Measurements from ENCODE around the gene ZNF70. TPM values are rescaled to one million over a fixed set of nuclear protein-coding genes. Genes with fewer than 3 reads are reported as not detected.

The ZNF70 gene
- total RNA-seq, 1 donor from 2014 or later: 4.9 TPM

- ATAC-seq (ENCODE audit: low read depth) (no peak), DNase-seq (no peak)
- intact Hi-C loops (cut with micrococcal nuclease): no loop called here
- no peak for TF ChIP-seq CTCF (IDR thresholded peaks at IDR 0.05)
- H3K27ac Mint-ChIP-seq: no peak overlapping the region
- no peaks in the 10 kb centered on the region for H3K9me3 Mint-ChIP-seq
- H3K4me1 Mint-ChIP-seq: peaks cover 17% of the 10 kb centered on the region
- ChIA-PET CTCF (no interaction called here), POLR2A (no interaction called here)
- peaks cover 8% of the 10 kb centered on the region for H3K36me3 Mint-ChIP-seq (ENCODE audit: low read depth)
- no peak overlapping the region for H3K4me3 Mint-ChIP-seq
- no peaks in the 10 kb centered on the region for H3K27me3 Mint-ChIP-seq
Observed at GRCh38 chr22:23782703-23783102, 31.8 kb upstream of the ZNF70 start.

- intact Hi-C loops (cut with micrococcal nuclease): no loop called here
- H3K36me3 Mint-ChIP-seq (ENCODE audit: low read depth): peaks cover 4% of the 10 kb centered on the region
- no peak overlapping the region for H3K27ac Mint-ChIP-seq
- ChIA-PET POLR2A (interaction anchor here (1.1 kb wide), 1 partner anchor 10 kb away, joined by 5 read pairs; the partner anchor contains the start of gene MMP11), CTCF (no interaction called here)
- peaks cover 12% of the 10 kb centered on the region for H3K4me1 Mint-ChIP-seq
- H3K4me3 Mint-ChIP-seq: no peak overlapping the region
- ATAC-seq (ENCODE audit: low read depth) (no peak), DNase-seq (no peak)
- no peak for TF ChIP-seq CTCF (IDR thresholded peaks at IDR 0.05)
- H3K9me3 Mint-ChIP-seq: no peaks in the 10 kb centered on the region
- no peaks in the 10 kb centered on the region for H3K27me3 Mint-ChIP-seq
Observed at GRCh38 chr22:23782252-23782651, 31.3 kb upstream of the ZNF70 start.

- DNase-seq (no peak), ATAC-seq (ENCODE audit: low read depth) (no peak)
- Mint-ChIP-seq H3K27me3 (no peaks in the 10 kb centered on the region), H3K36me3 (ENCODE audit: low read depth) (peaks cover 4% of the 10 kb centered on the region), H3K4me1 (peaks cover 11% of the 10 kb centered on the region), H3K4me3 (no peak overlapping the region), H3K9me3 (no peaks in the 10 kb centered on the region), H3K27ac (no peak overlapping the region)
- intact Hi-C loops (cut with micrococcal nuclease): no loop called here
- TF ChIP-seq CTCF (IDR thresholded peaks at IDR 0.05): no peak
- ChIA-PET POLR2A (interaction anchor here (0.7 to 1.1 kb wide), 2 partner anchors 9 to 57 kb away, joined by 3 to 5 read pairs; partner anchors contain the start of gene MMP11), CTCF (no interaction called here)
Observed at GRCh38 chr22:23781511-23782183, 30.7 kb upstream of the ZNF70 start.

GRCh38 chr22:23781065-23781464, 30.2 kb upstream of the ZNF70 start:
- no peaks in the 10 kb centered on the region for H3K27me3 Mint-ChIP-seq
- no peak overlapping the region for H3K27ac Mint-ChIP-seq
- no peak overlapping the region for H3K4me3 Mint-ChIP-seq
- H3K4me1 Mint-ChIP-seq: peaks cover 5% of the 10 kb centered on the region
- CTCF ChIA-PET: no interaction called here
- H3K9me3 Mint-ChIP-seq: no peaks in the 10 kb centered on the region
- ATAC-seq (ENCODE audit: low read depth) (no peak), DNase-seq (no peak)
- no peak for TF ChIP-seq CTCF (IDR thresholded peaks at IDR 0.05)
- peaks cover 4% of the 10 kb centered on the region for H3K36me3 Mint-ChIP-seq (ENCODE audit: low read depth)
- intact Hi-C loops (cut with micrococcal nuclease): no loop called here
- POLR2A ChIA-PET: interaction anchor here (0.7 to 1.1 kb wide), 2 partner anchors 9 to 57 kb away, joined by 3 to 5 read pairs; partner anchors contain the start of gene MMP11

GRCh38 chr22:23780146-23780748, 29.3 kb upstream of the ZNF70 start:
- DNase-seq (no peak), ATAC-seq (ENCODE audit: low read depth) (no peak)
- Mint-ChIP-seq H3K36me3 (ENCODE audit: low read depth) (peaks cover 4% of the 10 kb centered on the region), H3K9me3 (no peaks in the 10 kb centered on the region), H3K4me1 (peaks cover 5% of the 10 kb centered on the region), H3K4me3 (no peak overlapping the region), H3K27ac (no peak overlapping the region), H3K27me3 (no peaks in the 10 kb centered on the region)
- intact Hi-C loops (cut with micrococcal nuclease): no loop called here
- ChIA-PET POLR2A (no interaction called here), CTCF (no interaction called here)
- TF ChIP-seq CTCF (IDR thresholded peaks at IDR 0.05): no peak

Data from activated B cell treated with CpG ODN at 0.5 μM for 24 hours (primary cell).